ENCODE data around the gene IER5L. TPM values are rescaled to one million over a fixed set of nuclear protein-coding genes. Genes with fewer than 3 reads are reported as not detected.

The IER5L gene
- total RNA-seq, 1 experiment from 2014 or later = 4.6 TPM

GRCh38 chr9:129164246-129164930 lies 13.7 kb downstream of the IER5L start:
- ATAC-seq (no peak), DNase-seq (ENCODE audit: low spot score) (no peak)
- ChIA-PET CTCF (interaction anchor here (0.8 to 18.6 kb wide), 6 partner anchors 8 to 460 kb away, joined by 3 to 345 read pairs (median 6); no protein-coding TSS in a partner anchor), POLR2A (no interaction called here)
- H3K36me3 Mint-ChIP-seq = peaks cover 3% of the 10 kb centered on the region; the same call in 1 of the 2 replicates
- H3K9me3 Mint-ChIP-seq = peaks cover 4% of the 10 kb centered on the region; the same call in 1 of the 2 replicates
- no peak overlapping the region for H3K4me3 Mint-ChIP-seq
- no peak overlapping the region for H3K27ac Mint-ChIP-seq
- peaks cover 36% of the 10 kb centered on the region for H3K4me1 Mint-ChIP-seq
- TF ChIP-seq TEAD4 (CRISPR knock-in tag; IDR thresholded peaks at IDR 0.05) = no peak
- TF ChIP-seq ZNF425 (CRISPR knock-in tag; conservative IDR thresholded peaks at IDR 0.05) = no peak
- no peak for TF ChIP-seq AFF4 (CRISPR knock-in tag; IDR thresholded peaks at IDR 0.05; ENCODE audit: borderline replicate concordance)
- TF ChIP-seq ZNF396 (CRISPR knock-in tag; IDR thresholded peaks at IDR 0.05; ENCODE audit: borderline replicate concordance) = no peak
- no peak for TF ChIP-seq RORB (CRISPR knock-in tag; IDR thresholded peaks at IDR 0.05)
- no peak for TF ChIP-seq ATF6 (CRISPR knock-in tag; IDR thresholded peaks at IDR 0.05)
- TF ChIP-seq ESRRA (CRISPR knock-in tag; IDR thresholded peaks at IDR 0.05; ENCODE audit: borderline replicate concordance) = no peak
- no peak for TF ChIP-seq ZNF219 (CRISPR knock-in tag; IDR thresholded peaks at IDR 0.05; ENCODE audit: borderline replicate concordance)
- TF ChIP-seq USF2 (CRISPR knock-in tag; IDR thresholded peaks at IDR 0.05) = no peak
- TF ChIP-seq ATF3 (CRISPR knock-in tag; conservative IDR thresholded peaks at IDR 0.05) = no peak
- no peak for TF ChIP-seq ERG (CRISPR knock-in tag; IDR thresholded peaks at IDR 0.05)
- TF ChIP-seq TEAD1 (CRISPR knock-in tag; IDR thresholded peaks at IDR 0.05) = no peak
- no peak for TF ChIP-seq NFATC4 (CRISPR knock-in tag; IDR thresholded peaks at IDR 0.05)
- TF ChIP-seq CREM (CRISPR knock-in tag; IDR thresholded peaks at IDR 0.05) = no peak
- TF ChIP-seq ATF2 (CRISPR knock-in tag; IDR thresholded peaks at IDR 0.05; ENCODE audit: borderline replicate concordance, low read depth) = no peak
- TF ChIP-seq CREB1 (CRISPR knock-in tag; IDR thresholded peaks at IDR 0.05) = no peak
- no peak for TF ChIP-seq FOXP4 (CRISPR knock-in tag; IDR thresholded peaks at IDR 0.05)
- TF ChIP-seq RELA (CRISPR knock-in tag; IDR thresholded peaks at IDR 0.05; ENCODE audit: borderline replicate concordance) = no peak
- no peak for TF ChIP-seq JUN (CRISPR knock-in tag; IDR thresholded peaks at IDR 0.05)
- TF ChIP-seq GABPB1 (CRISPR knock-in tag; IDR thresholded peaks at IDR 0.05) = no peak
- no peaks in the 10 kb centered on the region for H3K27me3 Mint-ChIP-seq (ENCODE audit: low read depth)
